Right renal cortex interstitium (tissue), 3 donors: Measurements from ENCODE around the gene ANKUB1. TPM values are rescaled to one million over a fixed set of nuclear protein-coding genes. Genes with fewer than 3 reads are reported as not detected.
"Not testable (repeated sequence)": the region's sequence is repeated elsewhere in the genome, so short reads cannot be mapped to it uniquely, and the experiment has no call there.

Experiments used
- DNase-seq, 3 donors: peaks; one replicate each; pipeline ENCODE4 v3.0.0-alpha.2; 2013; ENCODE audit warnings: low read depth in 3 of 3, low spot score in 2 of 3
- polyA plus RNA-seq, 3 donors: library from polyadenylated mRNA; unstranded; fragments of 120-200 nt; gene quantifications; one replicate each; pipeline ENCODE4 v1.2.1, GENCODE V29; 2013; ENCODE audit not compliant: insufficient read length in 3 of 3

The ANKUB1 gene, protein sequence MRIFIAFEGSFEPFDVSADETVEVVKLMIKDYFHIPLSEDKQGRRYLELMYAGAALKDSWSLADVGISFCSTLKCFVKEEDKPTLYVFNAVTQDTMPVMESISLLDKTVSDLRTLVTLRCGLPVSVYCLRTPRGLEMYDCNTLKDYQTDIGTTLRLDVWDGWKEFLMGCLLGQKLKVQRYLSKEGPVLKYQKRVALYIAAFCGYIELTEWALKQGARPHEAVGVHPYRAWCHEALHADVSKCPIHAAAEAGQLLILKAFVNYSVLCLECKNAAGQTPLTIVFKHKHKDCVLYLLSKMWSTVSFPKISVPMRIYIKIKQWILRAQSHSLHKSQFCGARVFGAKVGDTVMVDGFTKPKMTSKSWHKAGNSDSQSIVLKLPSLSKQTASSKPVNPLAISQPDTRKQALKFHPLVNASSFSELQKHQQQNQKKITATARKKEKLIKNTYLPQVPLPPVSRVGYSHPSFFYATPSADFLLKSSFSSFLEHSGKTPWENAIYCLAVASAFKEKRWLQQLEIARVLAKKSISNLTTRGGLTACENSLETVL
- polyA plus RNA-seq: under 1 TPM in 1 of 3 donors, not detected in 2; 0.36 TPM

DNA sequence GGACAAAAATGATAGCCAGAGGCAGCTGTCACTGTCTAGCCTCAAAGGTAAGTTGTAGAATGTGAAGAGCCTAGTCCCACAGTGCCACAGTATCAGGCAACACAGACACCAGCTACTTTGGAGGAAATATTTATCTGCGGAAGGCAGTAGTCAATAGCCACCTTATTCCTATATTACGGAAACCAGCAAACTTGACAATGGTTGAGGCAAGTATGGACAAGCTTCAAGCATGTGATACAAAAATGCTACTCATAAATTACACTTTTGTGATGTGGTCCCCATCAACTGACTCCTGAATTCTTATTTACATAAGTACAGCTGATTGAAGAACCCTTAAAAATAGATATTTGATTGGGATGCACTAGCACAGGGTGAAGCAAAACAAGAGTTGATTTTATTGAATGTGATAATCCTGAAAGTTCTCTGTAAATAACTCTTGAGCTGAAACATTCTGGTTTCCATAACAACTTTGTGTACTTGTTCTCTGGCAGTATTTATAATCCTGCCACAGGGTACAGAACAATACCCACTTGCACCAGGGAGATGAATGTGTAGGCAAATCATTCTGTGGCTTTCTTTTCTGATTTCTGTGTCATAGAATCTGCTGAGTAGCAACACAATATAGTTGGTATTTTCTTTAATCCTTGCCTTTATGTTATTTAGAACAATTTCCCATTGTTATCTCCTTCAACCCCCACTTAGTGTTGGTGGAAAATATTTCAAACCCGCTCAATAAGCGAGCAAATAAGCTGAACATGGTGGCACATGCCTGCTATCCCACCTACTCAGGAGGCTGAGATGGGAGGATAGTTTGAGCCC lies at the start of gene ANKUB1:
Gene ANKUB1, minus strand, starts transcription at position 103 of the 819 bp plus-strand sequence. CDS start 188 bp downstream, outside the sequence.
- no peak for DNase-seq

GRCh38 chr3:149839896-149840295 lies 47.5 kb upstream of the ANKUB1 start:
- no peak for DNase-seq

GRCh38 chr3:149839469-149839868 lies 47.1 kb upstream of the ANKUB1 start:
- not testable (repeated sequence) for DNase-seq

- not testable (repeated sequence) for DNase-seq
Observed at GRCh38 chr3:149838491-149838890, 46.1 kb upstream of the ANKUB1 start.

DNA sequence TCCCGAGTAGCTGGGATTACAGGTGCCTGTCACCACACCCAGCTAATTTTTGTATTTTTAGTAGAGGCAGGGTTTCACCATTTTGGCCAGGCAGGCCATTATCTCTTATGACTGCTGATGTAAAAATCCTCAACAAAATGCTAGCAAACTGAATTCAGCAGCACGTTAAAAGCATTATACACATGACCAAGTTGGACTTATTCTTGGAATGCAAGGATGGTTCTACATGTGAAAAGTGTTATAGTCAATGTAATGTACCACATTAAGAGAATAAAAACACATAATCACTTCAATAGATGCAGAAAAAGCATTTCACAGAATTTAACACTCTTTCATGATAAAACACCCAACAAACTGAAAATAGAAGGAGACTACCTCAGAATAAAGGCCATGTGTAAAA lies 40.9 kb upstream of the ANKUB1 start:
- no peak for DNase-seq

DNA sequence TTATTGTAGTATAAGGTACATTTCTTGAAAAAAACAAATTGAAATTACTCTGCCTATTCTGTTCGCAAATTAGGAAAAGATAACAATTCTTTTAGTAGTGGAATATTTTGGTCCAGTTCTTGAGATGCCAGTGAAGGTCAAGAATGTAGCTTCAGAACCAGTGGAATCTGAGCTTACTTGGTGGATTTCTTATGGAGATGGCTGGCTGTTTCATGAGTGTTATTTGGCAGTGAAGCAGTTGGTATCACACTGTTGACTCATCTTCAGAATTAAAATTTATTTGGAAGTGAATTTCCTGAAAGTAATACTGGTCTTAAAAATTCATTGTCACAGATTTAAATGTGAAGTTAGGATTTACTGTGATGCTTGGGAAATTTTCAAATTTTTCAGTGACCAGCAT lies 39.7 kb upstream of the ANKUB1 start:
- no peak for DNase-seq

GRCh38 chr3:149831321-149831720 lies 39.0 kb upstream of the ANKUB1 start:
- no peak for DNase-seq

DNA sequence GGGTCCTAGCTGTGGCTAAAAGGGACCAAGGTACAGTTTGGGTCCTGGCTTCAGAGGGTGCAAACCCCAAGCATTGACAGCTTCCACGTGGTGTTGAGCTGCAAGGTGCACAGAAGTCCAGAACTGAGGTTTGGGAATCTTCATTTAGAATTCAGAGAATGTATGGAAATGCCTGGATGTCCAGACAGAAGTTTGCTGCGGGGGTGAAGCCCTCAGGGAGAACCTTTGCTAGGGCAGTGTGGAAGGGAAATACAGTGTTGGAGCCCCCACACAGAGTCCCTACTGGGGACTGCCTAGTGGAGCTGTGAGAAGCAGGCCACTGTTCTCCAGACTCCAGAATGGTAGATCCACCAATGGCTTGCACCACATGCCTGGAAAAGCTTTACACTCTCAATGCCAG lies 38.5 kb upstream of the ANKUB1 start:
- no peak for DNase-seq

GRCh38 chr3:149829631-149830030 lies 37.3 kb upstream of the ANKUB1 start:
- not testable (repeated sequence) for DNase-seq

DNA sequence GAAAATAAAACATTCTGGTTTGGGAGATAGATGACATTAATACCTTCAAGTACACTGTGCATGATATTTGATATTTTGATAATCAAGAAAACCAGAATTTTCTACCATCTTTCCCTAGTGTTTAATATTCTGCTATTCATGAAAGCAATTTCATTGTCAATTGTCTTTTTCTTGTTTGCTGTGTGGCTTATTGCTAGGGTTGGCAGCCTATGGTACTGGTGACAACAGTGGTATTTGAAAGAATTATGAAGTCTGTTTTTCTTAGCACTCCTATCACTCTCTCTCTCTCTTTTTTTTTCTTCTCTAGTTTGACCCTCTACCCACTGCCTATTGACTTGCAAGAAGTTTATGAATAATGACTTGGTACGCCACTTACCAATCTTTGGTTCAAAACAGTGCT lies 36.0 kb upstream of the ANKUB1 start:
- DNase-seq: no peak

- no peak for DNase-seq
Observed at GRCh38 chr3:149826636-149827035, 34.3 kb upstream of the ANKUB1 start.

DNA sequence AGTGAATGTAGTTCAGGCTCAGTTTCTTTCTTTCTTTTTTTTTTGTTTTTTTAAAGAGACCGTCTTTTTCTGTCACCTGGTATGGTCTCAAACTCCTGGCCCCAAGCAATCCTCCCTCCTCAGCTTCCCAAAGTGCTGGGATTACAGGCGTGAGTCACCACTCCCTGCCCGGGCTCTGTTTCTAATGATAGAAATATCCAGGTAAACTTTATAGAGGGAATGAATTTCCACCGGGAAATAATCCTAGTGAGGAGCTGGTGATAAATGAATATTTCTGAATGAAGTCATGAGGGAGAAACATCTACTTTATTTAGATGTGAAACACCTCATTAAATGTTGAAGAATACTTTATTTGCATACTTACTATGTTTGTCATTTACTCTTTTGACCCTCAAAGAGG lies 27.8 kb upstream of the ANKUB1 start:
- DNase-seq: no peak

DNA sequence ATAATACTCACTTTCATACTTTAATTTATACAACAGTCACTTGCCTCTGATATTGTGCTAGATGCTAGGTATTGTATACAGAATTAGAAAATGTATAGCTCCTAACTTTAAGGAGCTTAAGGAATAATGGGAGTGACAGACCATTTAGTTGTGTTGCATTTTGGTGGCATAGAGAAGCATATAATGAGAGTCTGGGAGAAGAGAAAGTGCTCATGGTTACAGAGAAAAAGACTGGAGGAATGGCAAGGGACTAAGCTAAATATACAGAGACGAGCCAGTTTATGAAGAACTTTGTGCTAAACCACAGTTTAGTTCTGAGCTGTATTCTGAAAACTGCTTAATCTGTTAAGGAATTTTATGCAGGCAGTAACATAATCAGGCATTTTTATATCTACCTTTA lies 27.1 kb upstream of the ANKUB1 start:
- no peak for DNase-seq

- no peak for DNase-seq
Observed at GRCh38 chr3:149816986-149817385, 24.6 kb upstream of the ANKUB1 start.

GRCh38 chr3:149816311-149816710 lies 24.0 kb upstream of the ANKUB1 start:
- no peak for DNase-seq

- no peak for DNase-seq
Observed at GRCh38 chr3:149815728-149816127, 23.4 kb upstream of the ANKUB1 start.

- DNase-seq: no peak
Observed at GRCh38 chr3:149815321-149815720, 23.0 kb upstream of the ANKUB1 start.

DNA sequence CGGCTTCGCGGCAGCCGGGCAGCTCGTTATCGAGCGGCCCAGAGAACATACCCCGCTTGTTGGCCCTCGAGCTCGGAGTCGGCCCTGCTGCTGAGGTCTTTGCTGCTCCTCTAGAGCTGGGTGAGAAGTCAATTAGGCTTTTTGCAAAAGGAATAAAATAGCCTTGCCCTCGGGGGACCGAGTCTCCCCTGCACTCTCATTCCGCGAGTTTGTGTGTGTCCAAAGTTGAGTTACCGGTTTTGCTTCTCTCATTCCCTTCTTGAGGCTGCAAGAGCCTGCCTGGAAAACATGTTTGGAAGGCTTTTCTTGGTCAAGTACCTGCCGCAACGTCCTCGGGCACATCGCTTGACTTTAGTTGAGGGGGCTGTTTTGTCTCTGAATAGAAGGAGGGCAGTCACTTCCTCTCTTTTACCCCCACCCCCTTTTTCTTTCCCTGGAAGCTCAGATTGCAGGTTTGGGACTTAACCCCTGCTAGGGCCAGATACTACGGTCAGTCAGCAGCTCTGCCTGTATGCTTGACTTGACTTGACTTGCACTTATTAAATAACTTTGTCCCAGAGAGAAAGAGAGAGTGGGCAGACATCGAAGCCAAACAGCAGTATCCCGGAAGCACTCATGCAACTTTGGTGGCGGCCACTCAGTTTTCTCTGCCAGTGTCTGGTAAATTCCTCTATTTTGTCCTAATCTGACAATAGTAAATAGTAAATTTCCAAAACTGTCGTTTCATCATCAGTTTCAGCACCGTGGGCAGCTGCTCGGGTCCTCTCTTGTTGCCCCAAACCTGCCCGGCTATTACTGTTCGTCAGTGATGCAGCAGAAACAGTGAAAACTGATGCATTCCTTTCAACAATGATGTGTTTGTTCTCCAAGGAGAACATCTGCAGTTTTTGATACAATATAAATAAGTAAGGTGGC lies 21.3 kb upstream of the ANKUB1 start:
- peak; percentile 19 to 63 (median 47) for DNase-seq

DNA sequence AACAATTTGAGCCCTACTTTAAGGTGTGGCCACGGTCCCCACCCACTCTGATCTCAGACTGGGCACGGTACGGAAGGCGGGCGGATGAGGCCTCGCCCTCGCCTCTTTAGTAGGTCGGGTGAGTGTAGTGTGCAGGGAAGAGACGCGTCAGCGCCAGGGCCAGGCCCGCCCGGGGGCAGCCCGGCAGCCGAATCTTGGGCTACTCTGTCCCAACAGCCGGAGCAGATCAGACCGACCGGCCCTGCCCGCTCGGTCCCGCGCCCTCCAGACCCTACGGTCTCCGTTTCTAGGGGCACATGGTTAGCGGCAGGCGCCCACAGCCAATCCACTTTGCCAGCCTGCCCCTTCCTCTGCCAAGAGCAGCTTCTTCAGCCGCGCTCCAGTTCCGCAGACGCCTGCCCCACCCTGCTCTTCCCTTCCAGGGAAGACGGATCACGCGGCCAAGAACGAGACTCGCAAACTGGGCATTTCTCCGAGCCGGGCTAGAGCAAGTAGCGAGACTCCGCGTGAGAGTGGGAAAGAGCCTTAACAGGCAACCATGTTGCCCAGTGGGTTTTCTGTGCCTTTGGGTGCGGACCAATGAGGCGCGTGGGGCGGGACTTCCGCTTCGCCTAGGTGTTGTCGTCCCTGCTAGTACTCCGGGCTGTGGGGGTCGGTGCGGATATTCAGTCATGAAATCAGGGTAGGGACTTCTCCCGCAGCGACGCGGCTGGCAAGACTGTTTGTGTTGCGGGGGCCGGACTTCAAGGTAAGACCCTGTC lies 20.4 kb upstream of the ANKUB1 start, which contains the start of gene RNF13:
Gene RNF13, plus strand, starts transcription at position 610 of the 761 bp plus-strand sequence. CDS start 32,812 bp downstream, outside the sequence.
- DNase-seq: peak; percentile 85 to 92 (median 86)
